B cell (primary cell): ENCODE results near the gene KRT82.

ENCODE experiments used
- EZH2 ChIP-seq: IDR thresholded peaks from 2 replicates; pipeline ENCODE4 v1.6.1; 2012; ENCODE audit warnings: borderline replicate concordance, low read depth, mild to moderate bottlenecking, moderate library complexity, low read length; ENCODE audit not compliant: insufficient read depth, poor library complexity, severe bottlenecking
- TF ChIP-seq, protein P1 (sequence below): fragments of 200-600 bp; IDR thresholded peaks from one replicate; pipeline ENCODE4 v1.8.0; 2022; ENCODE audit warnings: antibody characterized with exemption, mild to moderate bottlenecking

DNA sequence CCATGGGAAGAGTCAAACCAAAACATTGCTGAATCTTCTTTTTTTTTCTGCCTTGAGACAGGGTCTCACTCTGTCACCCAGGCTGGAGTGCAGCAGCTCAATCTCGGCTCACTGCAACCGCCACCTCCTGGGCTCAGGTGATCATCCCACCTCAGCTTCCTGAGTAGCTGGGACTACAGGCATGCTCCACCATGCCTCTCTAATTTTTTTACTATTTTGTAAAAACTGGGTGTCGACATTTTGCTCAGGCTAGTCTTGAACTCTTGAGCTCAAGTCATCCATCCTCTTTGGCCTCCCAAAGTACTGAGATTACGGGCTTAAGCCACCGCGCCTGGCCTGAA, 29.5 kb upstream of the KRT82 start:
- TF ChIP-seq, protein P1, sequence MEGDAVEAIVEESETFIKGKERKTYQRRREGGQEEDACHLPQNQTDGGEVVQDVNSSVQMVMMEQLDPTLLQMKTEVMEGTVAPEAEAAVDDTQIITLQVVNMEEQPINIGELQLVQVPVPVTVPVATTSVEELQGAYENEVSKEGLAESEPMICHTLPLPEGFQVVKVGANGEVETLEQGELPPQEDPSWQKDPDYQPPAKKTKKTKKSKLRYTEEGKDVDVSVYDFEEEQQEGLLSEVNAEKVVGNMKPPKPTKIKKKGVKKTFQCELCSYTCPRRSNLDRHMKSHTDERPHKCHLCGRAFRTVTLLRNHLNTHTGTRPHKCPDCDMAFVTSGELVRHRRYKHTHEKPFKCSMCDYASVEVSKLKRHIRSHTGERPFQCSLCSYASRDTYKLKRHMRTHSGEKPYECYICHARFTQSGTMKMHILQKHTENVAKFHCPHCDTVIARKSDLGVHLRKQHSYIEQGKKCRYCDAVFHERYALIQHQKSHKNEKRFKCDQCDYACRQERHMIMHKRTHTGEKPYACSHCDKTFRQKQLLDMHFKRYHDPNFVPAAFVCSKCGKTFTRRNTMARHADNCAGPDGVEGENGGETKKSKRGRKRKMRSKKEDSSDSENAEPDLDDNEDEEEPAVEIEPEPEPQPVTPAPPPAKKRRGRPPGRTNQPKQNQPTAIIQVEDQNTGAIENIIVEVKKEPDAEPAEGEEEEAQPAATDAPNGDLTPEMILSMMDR = no peak
- no peak for TF ChIP-seq EZH2
